Neural crest cell (in vitro differentiated cells): ENCODE results near the gene EDARADD. TPM values are rescaled to one million over a fixed set of nuclear protein-coding genes. Genes with fewer than 3 reads are reported as not detected.

Experiments used
- DNase-seq: peaks from one replicate; pipeline ENCODE4 v3.0.0; 2021; ENCODE audit warnings: low read depth, mixed read lengths, low spot score
- H3K27ac Mint-ChIP-seq: one replicate; pipeline ENCODE4 v1.8.0; 2021; ENCODE audit warnings: mild to moderate bottlenecking, mixed read lengths; ENCODE audit not compliant: unreplicated experiment
- H3K27me3 Mint-ChIP-seq: 2 replicates; pipeline ENCODE4 v1.8.0; 2021; ENCODE audit warnings: low read depth, mild to moderate bottlenecking, mixed read lengths
- H3K36me3 Mint-ChIP-seq: 2 replicates; pipeline ENCODE4 v1.8.0; 2021; ENCODE audit warnings: low read depth, mild to moderate bottlenecking, mixed read lengths
- H3K4me1 Mint-ChIP-seq: 2 replicates; pipeline ENCODE4 v1.8.0; 2021; ENCODE audit warnings: mixed read lengths
- H3K4me3 Mint-ChIP-seq: one replicate; pipeline ENCODE4 v1.8.0; 2021; ENCODE audit warnings: mild to moderate bottlenecking, mixed read lengths
- H3K9me3 Mint-ChIP-seq: 2 replicates; pipeline ENCODE4 v1.8.0; 2021; ENCODE audit warnings: mixed read lengths
- CTCF ChIP-seq: fragments of 200-600 bp; sonication (generic); conservative IDR thresholded peaks from 2 replicates; pipeline ENCODE4 v1.5.0; 2021; ENCODE audit warnings: antibody characterized with exemption, mild to moderate bottlenecking
- total RNA-seq: library from RNA; stranded (reverse); gene quantifications from 2 replicates; pipeline ENCODE4 v1.2.1, GENCODE V29; 2021

Gene EDARADD
- total RNA-seq, 1 donor from 2014 or later: 3.0 TPM

- TF ChIP-seq CTCF: no peak
- Mint-ChIP-seq H3K9me3 (peaks cover 3% of the 10 kb centered on the region), H3K36me3 (no peaks in the 10 kb centered on the region), H3K27ac (no peak overlapping the region), H3K4me1 (no peaks in the 10 kb centered on the region), H3K27me3 (peaks cover 14% of the 10 kb centered on the region), H3K4me3 (no peak overlapping the region)
- no peak for DNase-seq
Observed at GRCh38 chr1:236388332-236388731, 5.8 kb upstream of the EDARADD start.

GRCh38 chr1:236389253-236389652, 4.8 kb upstream of the EDARADD start:
- no peak for DNase-seq
- no peak for TF ChIP-seq CTCF
- Mint-ChIP-seq H3K27me3 (peaks cover 23% of the 10 kb centered on the region), H3K27ac (no peak overlapping the region), H3K4me1 (no peaks in the 10 kb centered on the region), H3K4me3 (no peak overlapping the region), H3K9me3 (peaks cover 3% of the 10 kb centered on the region), H3K36me3 (no peaks in the 10 kb centered on the region)

- peaks cover 3% of the 10 kb centered on the region for H3K9me3 Mint-ChIP-seq
- no peak for TF ChIP-seq CTCF
- no peak overlapping the region for H3K27ac Mint-ChIP-seq
- H3K4me1 Mint-ChIP-seq: peaks cover 8% of the 10 kb centered on the region
- H3K27me3 Mint-ChIP-seq: peaks cover 33% of the 10 kb centered on the region
- no peak overlapping the region for H3K4me3 Mint-ChIP-seq
- H3K36me3 Mint-ChIP-seq: no peaks in the 10 kb centered on the region
- no peak for DNase-seq
Observed at GRCh38 chr1:236391008-236391407, 3.1 kb upstream of the EDARADD start.

GRCh38 chr1:236392182-236392581, 1.9 kb upstream of the EDARADD start:
- Mint-ChIP-seq H3K4me1 (peaks cover 12% of the 10 kb centered on the region), H3K36me3 (no peaks in the 10 kb centered on the region), H3K4me3 (no peak overlapping the region), H3K9me3 (peaks cover 3% of the 10 kb centered on the region), H3K27me3 (peaks cover 44% of the 10 kb centered on the region), H3K27ac (no peak overlapping the region)
- TF ChIP-seq CTCF: no peak
- no peak for DNase-seq

GRCh38 chr1:236394879-236395229, 768 bp downstream of the EDARADD start:
- Mint-ChIP-seq H3K27ac (no peak overlapping the region), H3K4me1 (peaks cover 23% of the 10 kb centered on the region)
- no peak for TF ChIP-seq CTCF

More at GRCh38 chr1:236394879-236395229, 768 bp downstream of the EDARADD start:
- Mint-ChIP-seq H3K4me3 (peak overlapping the region; percentile 88), H3K9me3 (no peaks in the 10 kb centered on the region), H3K27me3 (peaks cover 46% of the 10 kb centered on the region), H3K36me3 (no peaks in the 10 kb centered on the region)
- peak; percentile 31 for DNase-seq
